Islet precursor cell (in vitro differentiated cells): ENCODE measurements around the gene DENND2D.
A peak's percentile ranks its signal among the peaks of the same experiment; 100 is the strongest.

Experiments used
- DNase-seq: peaks from one replicate; pipeline ENCODE4 v3.0.0-alpha.2; 2018

Gene DENND2D

GRCh38 chr1:111199881-111200801, at the start of gene DENND2D:
Gene DENND2D, minus strand, starts transcription at chr1:111200646. Its CDS starts 187 bp downstream, at chr1:111200459.
- DNase-seq = peak; percentile 46

- peak; percentile 81 for DNase-seq
Measured at GRCh38 chr1:111249960-111250359, 49.5 kb upstream of the DENND2D start.

DNA sequence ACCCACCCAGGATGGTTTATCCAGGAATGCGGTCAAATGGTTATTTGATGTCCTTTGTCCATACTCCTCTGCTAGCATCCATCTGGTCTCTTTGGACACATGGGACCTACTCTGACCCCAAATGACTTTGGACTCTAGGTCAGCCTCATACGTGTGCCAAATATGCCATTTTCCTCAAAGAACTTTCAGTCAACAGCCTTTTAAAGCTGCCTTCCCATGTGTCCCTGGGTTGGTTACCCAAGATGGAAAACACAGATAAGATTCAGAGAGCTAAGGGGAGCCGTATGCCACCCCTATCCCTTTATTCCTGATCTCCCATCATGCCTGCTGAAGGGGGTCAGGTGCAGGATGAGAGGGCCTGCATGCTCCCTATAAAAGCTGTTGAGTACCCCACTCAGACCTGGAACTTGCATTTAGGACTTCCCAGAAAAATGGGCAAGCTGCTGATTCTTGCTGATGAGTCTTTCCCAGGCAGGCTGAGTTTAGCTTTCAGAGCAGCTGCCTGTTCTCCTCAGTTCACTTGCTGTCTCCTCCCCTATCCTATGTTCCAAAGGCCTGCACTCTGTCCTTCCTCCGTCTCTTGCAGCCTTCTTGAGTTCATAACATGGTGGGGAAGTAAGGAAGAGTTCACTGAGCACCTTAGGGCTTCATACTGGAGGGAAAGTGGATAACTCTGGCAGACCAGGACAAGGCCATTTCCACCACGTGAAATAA, 46.8 kb upstream of the DENND2D start:
- DNase-seq = no peak

GRCh38 chr1:111242805-111243523, 42.5 kb upstream of the DENND2D start:
- DNase-seq = no peak

GRCh38 chr1:111241797-111242196, 41.4 kb upstream of the DENND2D start:
- no peak for DNase-seq

DNA sequence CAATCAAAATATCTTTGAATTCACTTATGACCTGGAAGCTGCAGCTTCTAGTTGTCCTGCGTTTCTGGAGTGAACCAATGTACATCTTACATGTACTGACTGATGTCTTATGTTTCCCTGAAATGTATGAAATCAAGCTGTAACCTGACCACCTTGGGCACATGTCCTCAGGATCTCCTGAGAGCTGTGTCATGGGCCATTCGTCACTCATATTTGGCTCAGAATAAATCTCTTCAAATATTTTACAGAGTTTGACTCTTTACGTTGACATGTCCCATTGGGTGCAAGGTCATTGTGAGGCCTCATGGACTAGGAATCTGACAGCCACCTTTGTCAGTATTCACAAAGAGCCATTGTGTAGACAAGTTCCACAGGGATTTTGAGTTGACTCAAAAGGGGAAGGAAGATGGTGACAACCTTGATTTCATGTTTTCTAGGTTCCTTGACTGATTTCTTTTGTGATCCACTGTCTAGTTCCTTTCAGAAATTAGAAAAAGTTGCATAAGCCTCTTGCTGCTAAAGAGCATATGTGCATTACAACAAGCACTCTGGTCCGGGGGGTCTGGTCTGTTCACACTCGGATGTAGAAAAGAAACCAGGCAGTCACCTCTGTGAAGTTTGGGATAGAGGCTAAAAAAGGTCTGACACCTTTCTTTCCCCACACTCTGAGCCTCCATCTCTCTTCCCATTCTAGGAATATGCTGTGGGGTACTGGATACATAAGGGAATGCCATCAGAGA, 37.8 kb upstream of the DENND2D start:
- no peak for DNase-seq

DNA sequence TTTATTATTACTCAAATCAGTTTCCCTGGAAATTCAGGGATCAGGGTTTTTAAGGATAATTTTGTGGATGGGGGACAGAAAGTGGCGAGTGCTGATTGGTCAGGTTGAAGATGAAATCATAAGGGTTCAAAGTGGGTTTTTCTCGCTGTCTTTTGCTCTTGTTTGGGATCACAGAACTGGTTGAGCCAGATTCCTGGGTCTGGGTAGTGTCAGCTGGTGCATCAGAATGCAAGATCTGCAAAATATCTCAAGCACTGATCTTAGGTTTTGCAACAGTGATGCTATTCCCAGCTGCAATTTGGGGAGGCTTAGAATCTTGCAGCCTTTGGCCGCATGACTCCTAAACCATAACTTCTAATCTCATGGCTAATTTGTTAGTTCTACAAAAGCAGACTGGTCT, 36.4 kb upstream of the DENND2D start:
- peak; percentile 89 for DNase-seq

DNA sequence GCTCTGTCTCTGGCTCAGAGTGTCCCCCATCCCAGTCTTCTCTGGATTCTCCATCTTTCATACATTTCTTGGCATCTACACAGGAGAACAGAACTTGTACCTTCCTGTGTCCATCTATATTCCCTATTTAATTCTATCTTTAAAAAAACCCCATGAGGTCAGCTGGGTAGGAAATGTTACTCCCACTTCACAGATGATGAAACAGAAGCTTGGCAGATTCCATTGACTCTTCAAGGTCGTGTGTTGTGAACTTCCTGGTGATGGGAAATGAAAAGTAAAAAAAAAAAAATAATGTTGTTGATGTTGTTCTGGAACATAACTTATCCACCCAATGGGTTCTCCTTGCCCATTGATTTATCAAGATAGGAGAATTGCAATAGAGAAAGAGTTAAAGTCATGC, 35.9 kb upstream of the DENND2D start:
- no peak for DNase-seq

GRCh38 chr1:111234866-111235265, 34.4 kb upstream of the DENND2D start:
- no peak for DNase-seq

- peak; percentile 68 for DNase-seq
Measured at GRCh38 chr1:111234258-111234657, 33.8 kb upstream of the DENND2D start.

- DNase-seq = no peak
Measured at GRCh38 chr1:111232134-111232533, 31.7 kb upstream of the DENND2D start.

DNA sequence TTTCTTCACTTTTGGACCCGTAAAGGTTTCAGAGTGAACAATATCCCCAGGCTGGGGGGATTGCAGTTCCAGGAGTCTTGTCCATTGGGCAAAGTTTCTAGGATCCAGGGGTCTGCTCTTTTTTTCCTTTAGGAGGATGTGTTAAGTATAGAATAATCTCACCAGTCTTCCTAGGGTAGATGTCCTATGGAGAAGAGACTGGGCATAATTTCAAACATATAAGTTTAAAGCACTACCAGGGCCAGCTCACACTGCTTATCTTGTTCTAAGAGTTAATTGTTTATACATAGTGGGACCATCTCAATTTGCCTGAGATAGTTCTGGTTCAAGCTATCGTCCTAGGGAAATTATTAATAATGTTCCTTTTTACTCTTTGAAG, 28.3 kb upstream of the DENND2D start:
- no peak for DNase-seq

DNA sequence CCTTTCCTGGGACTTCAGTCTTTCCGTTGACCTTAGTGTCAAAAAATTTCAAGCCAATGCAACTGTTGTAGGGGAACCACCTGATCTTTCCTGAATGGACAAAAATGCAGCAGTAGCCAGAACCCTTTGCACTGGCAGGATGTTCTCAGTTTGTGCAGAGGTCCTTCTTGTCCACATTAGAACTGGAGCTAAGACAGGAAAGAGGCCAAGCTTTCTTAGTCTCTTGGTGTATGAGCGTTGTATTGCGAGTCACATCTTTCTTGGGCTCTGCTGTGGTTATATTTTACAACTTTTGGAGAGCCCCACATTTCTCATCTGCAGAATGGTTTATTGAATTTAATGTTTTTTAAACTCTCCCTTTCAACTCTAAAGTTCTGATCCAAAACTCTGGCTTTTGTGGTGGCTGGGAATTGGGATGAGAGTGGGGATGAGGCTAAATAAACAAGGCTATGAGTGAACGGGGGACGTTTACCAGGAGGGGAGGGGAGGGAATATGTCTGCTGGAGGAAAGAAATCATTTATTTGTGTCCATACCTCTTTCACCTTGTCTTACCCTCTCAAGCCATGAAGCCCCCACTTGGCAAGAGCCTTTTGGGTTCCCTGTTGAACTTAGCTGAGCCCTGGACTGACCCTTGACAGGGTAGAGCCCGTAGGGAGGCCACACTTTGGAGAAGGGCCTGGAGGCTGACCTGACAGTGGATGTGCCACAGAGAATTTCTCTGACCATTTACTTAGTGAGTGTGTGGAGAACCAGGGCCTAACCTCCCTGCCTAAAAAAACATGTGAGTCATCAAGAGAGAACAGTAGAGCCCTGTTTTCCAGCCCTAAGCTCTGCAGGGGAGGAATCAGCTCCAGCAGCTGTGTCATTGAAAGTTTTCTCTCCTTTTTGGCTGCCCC, 27.7 kb upstream of the DENND2D start:
- DNase-seq = peak; percentile 88

DNA sequence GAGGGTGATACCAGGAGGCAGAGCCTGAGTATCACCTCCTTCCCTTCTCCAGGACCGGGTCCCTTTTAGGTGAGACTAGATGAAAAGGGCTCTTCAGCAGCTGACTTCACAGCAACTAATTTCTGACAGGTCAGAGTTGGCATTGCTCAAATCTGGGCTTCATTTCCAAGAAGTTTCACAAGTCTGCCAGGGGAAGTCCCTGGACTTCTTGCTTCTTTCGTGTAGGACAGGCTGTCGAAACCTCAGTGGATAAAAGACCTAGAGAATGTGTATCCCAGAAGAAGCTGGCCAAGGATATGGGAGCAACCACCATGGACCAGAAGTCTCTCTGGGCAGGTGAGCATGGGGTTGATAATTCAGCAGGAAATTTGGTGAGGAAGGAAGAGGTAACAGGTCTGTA, 27.0 kb upstream of the DENND2D start, which contains the start of gene CHI3L2:
TSS of gene CHI3L2 (plus strand) at position 280 of the 400 bp plus-strand sequence. CDS start at position 297, 17 bp downstream.
- DNase-seq = no peak

DNA sequence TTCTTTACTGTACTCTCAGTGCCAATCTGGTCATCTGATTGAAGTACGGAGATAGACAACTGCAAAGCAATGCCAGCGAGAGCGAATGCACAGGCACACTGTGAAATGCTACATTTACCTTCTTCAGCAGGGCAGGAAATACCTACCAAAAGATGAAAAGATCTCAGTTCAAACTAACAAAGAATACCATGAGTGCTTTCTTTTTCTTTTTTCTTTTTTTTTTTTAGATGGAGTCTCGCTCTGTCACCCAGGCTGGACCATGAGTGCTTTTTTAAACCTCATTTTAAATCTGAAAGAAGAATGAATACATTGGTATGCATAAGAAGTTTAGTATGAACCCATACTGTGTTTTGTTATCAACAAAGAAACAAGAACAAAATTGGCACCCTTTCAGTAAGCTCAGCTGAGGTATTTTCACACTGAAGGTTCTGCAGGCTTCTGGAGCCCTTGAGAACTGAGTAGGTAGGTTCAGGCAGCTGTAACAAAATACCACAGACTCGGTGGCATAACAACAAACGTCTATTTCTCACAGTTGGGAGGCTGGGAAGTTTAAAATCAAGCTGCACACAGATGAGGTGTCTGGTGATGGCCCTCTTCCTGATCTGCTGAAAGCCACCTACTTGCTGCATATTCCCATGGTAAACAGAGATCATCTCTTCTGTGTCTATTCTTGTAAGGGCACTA, 25.4 kb upstream of the DENND2D start:
- no peak for DNase-seq

DNA sequence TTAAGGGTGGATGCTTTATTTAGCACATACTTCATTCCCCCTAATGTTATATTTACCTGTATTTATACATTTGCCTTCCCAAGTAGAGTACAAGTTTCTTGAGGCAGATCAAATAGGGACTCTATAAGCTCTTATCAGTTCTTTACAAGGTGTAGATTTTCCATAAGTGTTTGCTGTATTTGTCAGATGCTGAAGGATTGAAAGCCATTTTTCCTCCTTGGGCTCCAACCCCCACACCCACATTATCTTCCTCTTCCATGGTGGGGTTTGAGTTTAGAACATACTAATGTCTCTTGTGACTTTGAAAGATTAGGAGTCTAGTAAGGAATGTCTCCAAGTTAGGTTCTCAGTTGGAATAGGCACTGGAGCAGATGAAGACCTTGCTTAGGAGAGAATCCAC, 24.6 kb upstream of the DENND2D start:
- no peak for DNase-seq

GRCh38 chr1:111223126-111223685, 22.8 kb upstream of the DENND2D start:
- DNase-seq = no peak

DNA sequence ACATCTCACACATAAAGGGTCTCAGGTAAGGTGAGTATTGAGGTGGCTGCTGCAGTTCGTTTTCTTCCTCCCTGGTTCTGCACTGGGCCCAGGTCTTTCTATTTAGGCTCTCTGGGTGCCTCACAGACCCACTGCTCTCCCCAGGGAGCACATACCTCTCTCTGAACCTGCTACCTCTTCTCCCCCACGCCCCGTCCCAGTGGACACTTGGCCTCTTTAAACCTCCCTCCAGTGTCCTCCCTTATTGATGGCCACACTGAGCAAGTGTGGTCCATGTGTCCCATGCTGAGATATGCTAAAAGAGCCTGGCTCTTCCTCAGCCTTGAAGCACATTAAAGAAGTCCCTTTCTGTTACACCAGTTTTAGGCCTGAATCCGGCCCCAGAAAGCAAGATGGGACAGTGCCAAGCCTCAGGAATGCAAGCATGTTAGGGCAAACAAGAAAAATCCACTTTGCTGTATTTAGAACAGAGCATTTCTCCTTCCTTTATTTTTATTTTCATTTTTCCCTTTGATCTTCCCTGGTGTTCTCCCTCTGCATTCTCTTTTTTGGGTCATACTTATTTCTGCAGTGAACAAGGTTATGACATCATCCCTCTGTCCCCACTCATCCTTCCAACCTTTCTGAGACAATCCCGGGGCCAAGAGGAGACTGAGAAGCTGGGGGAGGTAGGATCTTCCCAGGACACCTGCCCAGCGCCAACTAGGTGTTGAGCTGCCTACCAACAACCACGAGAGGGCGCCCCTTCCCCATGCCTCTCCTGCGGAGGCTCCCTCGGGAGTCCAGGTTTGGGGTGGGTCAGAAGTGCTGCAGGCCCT, 22.1 kb upstream of the DENND2D start:
- DNase-seq = peak; percentile 96

GRCh38 chr1:111221633-111222291, 21.3 kb upstream of the DENND2D start:
- DNase-seq = no peak
